Measurements from ENCODE around the gene APOM.

Gene APOM

DNA sequence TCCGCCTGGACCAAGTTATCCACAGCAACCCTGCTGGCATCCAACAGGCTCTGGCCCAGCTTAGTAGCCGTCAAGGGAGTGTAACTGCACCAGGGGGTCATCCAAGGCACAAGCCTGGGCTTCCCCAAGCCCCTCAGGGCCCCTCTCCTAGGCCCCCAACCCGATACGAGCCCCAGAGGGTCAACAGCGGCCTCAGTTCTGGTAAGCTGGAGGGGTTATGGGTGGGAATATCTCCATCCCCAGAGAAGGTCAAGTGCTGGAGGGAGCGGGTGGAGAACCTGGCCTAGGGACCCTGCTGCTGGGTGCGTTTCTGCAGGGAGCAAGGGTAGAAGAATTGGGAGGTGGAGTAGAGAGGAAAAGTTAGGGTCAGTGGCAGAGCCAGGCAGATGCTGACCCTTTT, 22.2 kb upstream of the APOM start:
- Mint-ChIP-seq H3K36me3 (ENCODE audit: low read depth) (peaks cover 72% of the 10 kb centered on the region), H3K27ac (peak overlapping the region; percentile 96), H3K4me1 (peaks cover 5% of the 10 kb centered on the region), H3K27me3 (ENCODE audit: low read depth, poor library complexity) (peaks cover 3% of the 10 kb centered on the region), H3K4me3 (no peak overlapping the region), H3K9me3 (no peaks in the 10 kb centered on the region)
- no peak for DNase-seq
- TF ChIP-seq, protein P1, sequence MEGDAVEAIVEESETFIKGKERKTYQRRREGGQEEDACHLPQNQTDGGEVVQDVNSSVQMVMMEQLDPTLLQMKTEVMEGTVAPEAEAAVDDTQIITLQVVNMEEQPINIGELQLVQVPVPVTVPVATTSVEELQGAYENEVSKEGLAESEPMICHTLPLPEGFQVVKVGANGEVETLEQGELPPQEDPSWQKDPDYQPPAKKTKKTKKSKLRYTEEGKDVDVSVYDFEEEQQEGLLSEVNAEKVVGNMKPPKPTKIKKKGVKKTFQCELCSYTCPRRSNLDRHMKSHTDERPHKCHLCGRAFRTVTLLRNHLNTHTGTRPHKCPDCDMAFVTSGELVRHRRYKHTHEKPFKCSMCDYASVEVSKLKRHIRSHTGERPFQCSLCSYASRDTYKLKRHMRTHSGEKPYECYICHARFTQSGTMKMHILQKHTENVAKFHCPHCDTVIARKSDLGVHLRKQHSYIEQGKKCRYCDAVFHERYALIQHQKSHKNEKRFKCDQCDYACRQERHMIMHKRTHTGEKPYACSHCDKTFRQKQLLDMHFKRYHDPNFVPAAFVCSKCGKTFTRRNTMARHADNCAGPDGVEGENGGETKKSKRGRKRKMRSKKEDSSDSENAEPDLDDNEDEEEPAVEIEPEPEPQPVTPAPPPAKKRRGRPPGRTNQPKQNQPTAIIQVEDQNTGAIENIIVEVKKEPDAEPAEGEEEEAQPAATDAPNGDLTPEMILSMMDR (IDR thresholded peaks at IDR 0.05): no peak

DNA sequence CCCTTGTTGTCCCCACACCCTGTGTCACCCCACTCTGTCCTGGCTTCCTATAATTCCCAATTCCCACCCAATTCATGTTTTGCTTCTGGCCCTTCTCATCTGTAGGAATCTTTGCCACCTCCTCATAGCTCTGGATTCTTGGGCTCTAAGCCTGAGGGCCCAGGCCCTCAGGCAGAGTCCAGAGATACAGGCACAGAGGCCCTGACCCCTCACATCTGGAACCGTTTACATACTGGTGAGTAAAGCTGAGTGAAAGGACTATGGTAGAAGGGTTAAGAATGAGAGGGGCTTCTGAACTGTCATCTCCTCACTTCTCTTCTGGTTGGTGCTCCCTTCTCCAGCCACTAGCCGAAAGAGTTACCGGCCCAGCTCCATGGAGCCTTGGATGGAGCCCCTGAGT, 21.6 kb upstream of the APOM start:
- Mint-ChIP-seq H3K36me3 (ENCODE audit: low read depth) (peaks cover 70% of the 10 kb centered on the region), H3K4me3 (no peak overlapping the region), H3K9me3 (no peaks in the 10 kb centered on the region), H3K4me1 (peaks cover 5% of the 10 kb centered on the region), H3K27me3 (ENCODE audit: low read depth, poor library complexity) (peaks cover 3% of the 10 kb centered on the region), H3K27ac (peak overlapping the region; percentile 75)
- TF ChIP-seq, protein P1 (IDR thresholded peaks at IDR 0.05): no peak
- DNase-seq: no peak

DNA sequence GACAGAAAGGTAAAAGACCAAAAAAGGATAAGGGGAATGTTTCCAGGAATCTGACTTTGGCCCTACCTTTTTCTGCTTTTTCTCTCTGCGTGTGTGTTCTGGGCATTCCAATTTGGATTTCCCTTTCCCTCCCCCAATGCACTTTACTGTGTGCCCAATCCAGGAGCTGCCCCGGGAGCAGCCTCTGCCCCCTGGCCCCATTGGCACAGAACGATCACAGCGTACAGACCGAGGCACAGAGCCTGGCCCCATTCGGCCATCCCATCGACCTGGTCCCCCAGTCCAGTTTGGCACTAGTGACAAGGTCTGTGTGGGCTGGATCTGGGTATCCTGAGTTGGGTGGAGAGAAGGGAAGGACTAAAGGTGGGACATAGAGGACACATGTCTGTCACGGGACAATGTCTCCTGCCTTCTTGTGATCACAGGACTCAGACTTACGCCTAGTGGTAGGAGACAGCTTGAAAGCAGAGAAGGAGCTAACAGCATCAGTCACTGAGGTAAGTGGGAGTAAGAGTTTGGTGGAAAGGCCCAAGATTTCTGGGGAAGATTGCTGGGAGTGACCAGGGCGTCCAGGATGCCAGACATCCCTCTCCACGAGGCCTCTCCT, 20.6 kb upstream of the APOM start:
- H3K36me3 Mint-ChIP-seq (ENCODE audit: low read depth): peaks cover 66% of the 10 kb centered on the region
- DNase-seq: no peak
- H3K9me3 Mint-ChIP-seq: no peaks in the 10 kb centered on the region
- H3K4me3 Mint-ChIP-seq: no peak overlapping the region
- peaks cover 5% of the 10 kb centered on the region for H3K4me1 Mint-ChIP-seq
- TF ChIP-seq, protein P1 (IDR thresholded peaks at IDR 0.05): no peak
- H3K27ac Mint-ChIP-seq: peak overlapping the region; percentile 72
- H3K27me3 Mint-ChIP-seq (ENCODE audit: low read depth, poor library complexity): peaks cover 3% of the 10 kb centered on the region

DNA sequence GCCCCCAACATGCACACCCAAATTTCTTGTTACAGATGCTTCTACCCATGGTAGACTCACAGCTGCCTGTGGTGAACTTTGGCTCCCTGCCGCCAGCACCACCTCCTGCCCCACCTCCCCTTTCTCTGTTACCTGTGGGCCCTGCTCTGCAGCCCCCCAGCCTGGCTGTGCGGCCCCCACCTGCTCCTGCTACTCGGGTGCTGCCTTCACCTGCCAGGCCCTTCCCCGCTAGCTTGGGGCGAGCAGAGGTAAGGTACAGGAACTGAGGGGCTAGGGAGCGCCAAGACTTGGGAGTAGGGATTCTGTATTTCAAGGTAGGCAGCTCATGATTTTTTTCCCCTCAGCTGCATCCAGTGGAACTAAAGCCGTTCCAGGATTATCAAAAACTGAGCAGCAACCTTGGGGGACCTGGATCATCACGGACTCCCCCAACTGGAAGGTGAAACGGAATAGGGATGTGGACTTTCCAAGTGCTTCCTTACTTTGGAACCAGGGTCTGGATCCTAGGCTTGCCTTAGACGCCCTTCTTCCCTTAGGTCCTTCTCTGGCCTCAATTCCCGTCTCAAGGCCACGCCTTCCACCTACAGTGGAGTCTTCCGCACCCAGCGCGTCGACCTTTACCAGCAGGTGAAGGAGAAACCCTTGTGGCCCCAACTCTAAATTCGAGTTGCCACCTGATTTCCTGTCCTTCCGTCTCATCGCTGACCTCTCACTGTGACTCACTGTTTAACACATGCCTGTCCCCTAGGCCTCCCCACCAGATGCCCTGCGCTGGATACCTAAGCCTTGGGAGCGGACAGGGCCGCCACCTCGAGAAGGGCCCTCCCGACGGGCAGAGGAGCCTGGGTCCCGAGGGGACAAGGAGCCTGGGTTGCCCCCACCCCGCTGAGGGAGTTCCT, 18.7 kb upstream of the APOM start:
- Mint-ChIP-seq H3K36me3 (ENCODE audit: low read depth) (peaks cover 71% of the 10 kb centered on the region), H3K27me3 (ENCODE audit: low read depth, poor library complexity) (peaks cover 3% of the 10 kb centered on the region), H3K4me3 (no peak overlapping the region), H3K27ac (peak overlapping the region; percentile 66), H3K4me1 (peaks cover 5% of the 10 kb centered on the region), H3K9me3 (no peaks in the 10 kb centered on the region)
- TF ChIP-seq, protein P1 (IDR thresholded peaks at IDR 0.05): no peak
- DNase-seq: no peak

DNA sequence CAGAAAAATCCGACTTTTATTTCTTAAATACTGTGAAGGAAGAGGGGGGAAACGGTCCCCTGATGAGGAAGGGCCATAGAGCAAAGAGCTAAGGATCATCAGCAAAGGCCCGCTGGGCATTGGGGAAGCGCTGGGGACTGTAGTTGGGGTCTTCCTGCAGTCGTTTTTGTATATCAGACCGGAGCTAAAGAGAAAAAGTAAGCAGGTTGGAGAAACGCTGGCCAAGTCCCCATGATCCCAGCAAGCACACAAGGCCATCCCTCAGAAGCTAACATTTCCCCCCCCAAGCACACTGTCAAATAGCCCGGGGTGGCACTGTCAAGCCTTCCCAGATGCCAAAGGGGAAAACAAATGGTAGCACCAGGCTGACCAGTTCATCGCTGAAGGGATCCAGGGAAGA, 16.7 kb upstream of the APOM start:
- Mint-ChIP-seq H3K4me1 (peaks cover 2% of the 10 kb centered on the region), H3K27me3 (ENCODE audit: low read depth, poor library complexity) (peaks cover 3% of the 10 kb centered on the region), H3K4me3 (no peak overlapping the region), H3K36me3 (ENCODE audit: low read depth) (peaks cover 60% of the 10 kb centered on the region), H3K27ac (peak overlapping the region; percentile 86), H3K9me3 (no peaks in the 10 kb centered on the region)
- TF ChIP-seq, protein P1 (IDR thresholded peaks at IDR 0.05): no peak
- DNase-seq: no peak

Measured in nephron progenitor cell (in vitro differentiated cells).